NCI-H1105 treated with DMSO at 0.1 percent for 48 hours (cell line): ENCODE data around the gene CIB4.
A peak's percentile ranks its signal among the peaks of the same experiment; 100 is the strongest.
"Not testable (repeated sequence)": the region's sequence is repeated elsewhere in the genome, so short reads cannot be mapped to it uniquely, and the experiment has no call there.

Experiments used
- DNase-seq: peaks from one replicate; lab custom pipeline; 2025; lab: John Stamatoyannopoulos, UW

CIB4 gene

GRCh38 chr2:26568076-26568890, 72.9 kb downstream of the CIB4 start:
- no peak for DNase-seq

- DNase-seq = no peak
These were observed 73.6 kb downstream of the CIB4 start for GRCh38 chr2:26567534-26567933.

- not testable (repeated sequence) for DNase-seq
These were observed 74.4 kb downstream of the CIB4 start for GRCh38 chr2:26566731-26567130.

- no peak for DNase-seq
These were observed 75.1 kb downstream of the CIB4 start for GRCh38 chr2:26566081-26566375.

GRCh38 chr2:26564121-26564644, 77.0 kb downstream of the CIB4 start:
- no peak for DNase-seq

- no peak for DNase-seq
These were observed 77.5 kb downstream of the CIB4 start for GRCh38 chr2:26563686-26564085.

- peak; percentile 66 for DNase-seq
These were observed 78.1 kb downstream of the CIB4 start for GRCh38 chr2:26562811-26563645.

- peak; percentile 76 for DNase-seq
These were observed 79.0 kb downstream of the CIB4 start for GRCh38 chr2:26561918-26562810.

GRCh38 chr2:26561376-26561775, 79.8 kb downstream of the CIB4 start:
- DNase-seq = no peak

GRCh38 chr2:26560892-26561291, 80.3 kb downstream of the CIB4 start:
- no peak for DNase-seq

GRCh38 chr2:26559556-26559955, 81.6 kb downstream of the CIB4 start:
- no peak for DNase-seq

GRCh38 chr2:26559044-26559405, 82.1 kb downstream of the CIB4 start:
- no peak for DNase-seq

GRCh38 chr2:26558271-26559043, 82.7 kb downstream of the CIB4 start:
- DNase-seq = no peak

GRCh38 chr2:26557244-26557925, 83.8 kb downstream of the CIB4 start:
- DNase-seq = no peak

- DNase-seq = no peak
These were observed 84.6 kb downstream of the CIB4 start for GRCh38 chr2:26556309-26557243.

GRCh38 chr2:26555246-26556133, 85.7 kb downstream of the CIB4 start:
- DNase-seq = no peak

- no peak for DNase-seq
These were observed 88.4 kb downstream of the CIB4 start for GRCh38 chr2:26552641-26553374.
